NK-92 (cell line): Measurements from ENCODE around the gene HES2.
"Not testable (repeated sequence)": the region's sequence is repeated elsewhere in the genome, so short reads cannot be mapped to it uniquely, and the experiment has no call there.

Experiments
- DNase-seq: peaks from one replicate; lab custom pipeline; 2025; ENCODE audit not compliant: unreplicated experiment; lab: John Stamatoyannopoulos, UW

Gene HES2

DNA sequence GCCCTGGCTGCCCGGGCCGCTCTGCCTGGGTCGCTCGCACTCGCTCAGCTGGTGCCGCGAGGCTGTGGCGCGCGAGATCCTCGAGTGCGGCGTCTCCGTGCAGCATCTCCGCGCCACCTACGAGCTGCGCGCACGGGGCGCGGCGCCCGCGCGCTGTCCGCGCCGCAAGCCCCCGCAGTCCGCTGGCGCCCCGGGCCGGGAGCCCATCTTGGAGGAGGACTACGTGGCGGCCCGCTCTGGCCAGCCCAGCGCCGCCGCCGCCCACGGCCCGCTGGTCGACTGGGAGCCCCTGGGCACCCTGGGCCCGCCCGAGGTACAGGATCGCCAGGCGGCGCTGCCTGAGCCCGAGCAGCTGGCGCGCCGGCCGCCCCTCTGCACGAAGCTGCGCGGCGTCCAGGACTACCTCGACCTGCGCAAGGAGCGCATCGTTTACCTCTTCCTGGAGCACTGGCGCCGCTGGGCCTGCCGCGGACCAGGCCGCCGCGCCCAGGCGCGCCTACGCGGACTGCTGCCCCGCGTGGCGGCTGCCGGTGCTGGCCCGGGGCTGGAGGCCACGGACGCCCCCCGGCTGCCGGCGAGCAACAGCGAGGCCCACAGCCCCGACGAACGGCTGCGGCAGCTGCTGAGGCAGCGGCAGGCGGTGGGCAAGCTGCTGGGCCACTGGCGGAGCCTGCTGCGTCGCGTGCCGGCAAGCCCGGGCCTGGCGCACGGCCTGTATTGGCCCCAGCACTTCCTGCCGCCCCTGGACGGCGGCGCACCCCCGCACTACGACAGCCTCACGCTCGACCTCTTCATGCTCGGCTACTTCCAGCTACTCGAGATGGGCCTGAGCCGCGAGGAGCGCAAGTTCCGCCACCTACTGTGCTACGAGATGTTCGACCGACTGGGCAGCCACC, 35.4 kb upstream of the HES2 start:
- DNase-seq, result no peak

DNA sequence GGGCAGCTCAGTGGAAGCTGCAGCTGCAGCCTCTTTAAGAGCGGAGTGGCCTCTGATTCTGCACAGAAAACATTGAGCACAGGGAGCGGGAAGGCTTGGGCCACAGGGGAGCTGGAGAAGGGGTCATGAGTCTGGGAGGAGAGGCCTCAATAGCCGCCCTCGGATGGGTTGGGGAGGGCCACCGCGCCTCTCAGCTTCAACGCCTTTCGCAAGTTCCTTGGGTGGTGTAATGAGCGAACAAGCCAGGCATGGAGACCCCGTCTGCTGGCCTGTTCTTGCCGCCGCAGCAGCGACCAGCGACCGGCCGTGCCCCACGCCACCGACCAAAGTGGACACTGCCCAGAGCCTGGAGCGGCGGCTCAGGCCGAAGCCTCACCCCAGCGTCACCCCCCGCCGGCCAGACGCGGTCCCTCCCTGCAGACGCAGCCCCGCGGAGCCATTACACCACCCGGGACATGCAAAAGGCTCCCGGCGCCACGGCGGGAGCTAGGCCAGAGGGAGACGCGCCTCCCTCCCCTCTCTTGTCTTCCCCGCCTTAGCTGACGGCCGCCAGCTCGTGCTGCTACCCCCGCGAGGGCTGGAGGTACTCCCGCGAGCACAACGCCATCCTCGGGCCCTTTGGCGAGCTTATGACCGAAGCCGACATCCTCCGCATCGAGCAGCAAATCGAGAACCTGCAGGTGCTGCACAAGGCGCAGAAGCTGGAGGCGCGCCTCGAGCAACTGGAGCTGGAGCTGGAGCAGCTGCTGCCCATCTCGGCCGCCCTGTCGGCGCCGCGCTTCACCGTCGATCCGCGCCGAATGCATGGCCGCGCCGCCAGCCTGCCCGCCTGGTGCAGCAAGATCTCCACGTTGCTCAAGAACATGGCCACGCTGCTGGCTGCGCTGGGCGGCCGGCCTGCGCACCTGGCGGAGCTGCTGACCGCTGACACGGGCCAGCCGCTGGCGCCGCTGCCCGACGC, 34.5 kb upstream of the HES2 start:
- not testable (repeated sequence) for DNase-seq

DNA sequence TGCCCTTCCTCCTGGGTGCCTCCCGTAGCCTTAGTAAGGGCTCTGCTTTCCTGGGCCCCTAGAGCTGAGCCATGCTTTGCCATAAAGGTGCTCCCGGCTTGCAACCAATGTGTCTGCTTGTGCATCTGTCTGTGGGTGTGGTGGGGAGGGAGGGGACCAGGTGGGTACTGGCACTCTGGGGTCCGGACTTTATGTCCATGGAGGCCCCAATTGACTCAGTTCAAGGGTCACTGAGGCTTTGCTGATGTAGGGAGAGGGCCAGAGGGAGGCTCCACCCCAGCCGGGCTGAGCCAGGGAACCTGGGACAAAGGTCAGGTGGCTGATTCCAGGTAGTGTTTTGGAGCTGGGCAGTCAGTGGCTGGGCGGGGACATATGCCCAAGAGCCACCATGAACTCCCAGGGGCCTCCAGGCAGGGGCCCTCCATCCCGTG, 31.2 kb upstream of the HES2 start:
- no peak for DNase-seq

DNA sequence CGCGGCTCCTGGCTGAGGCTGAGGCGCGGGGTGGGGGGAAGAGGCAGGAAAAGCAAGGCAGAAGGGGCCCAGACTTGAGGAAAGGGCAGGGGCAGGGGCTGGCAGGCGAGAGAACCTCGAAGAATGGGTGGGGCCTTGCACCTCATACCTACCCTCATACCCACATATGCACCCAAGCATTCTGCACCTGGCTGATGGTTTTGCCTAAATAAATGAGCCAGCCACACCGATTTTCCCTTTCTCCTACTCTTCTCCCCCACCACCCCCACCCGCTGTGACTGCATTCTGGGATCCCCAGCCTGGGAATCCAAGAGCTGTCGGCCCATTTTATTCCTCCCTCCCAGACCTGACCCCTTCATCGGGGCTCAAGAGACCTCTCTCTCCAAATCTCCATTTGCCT, 30.8 kb upstream of the HES2 start:
- not testable (repeated sequence) for DNase-seq

DNA sequence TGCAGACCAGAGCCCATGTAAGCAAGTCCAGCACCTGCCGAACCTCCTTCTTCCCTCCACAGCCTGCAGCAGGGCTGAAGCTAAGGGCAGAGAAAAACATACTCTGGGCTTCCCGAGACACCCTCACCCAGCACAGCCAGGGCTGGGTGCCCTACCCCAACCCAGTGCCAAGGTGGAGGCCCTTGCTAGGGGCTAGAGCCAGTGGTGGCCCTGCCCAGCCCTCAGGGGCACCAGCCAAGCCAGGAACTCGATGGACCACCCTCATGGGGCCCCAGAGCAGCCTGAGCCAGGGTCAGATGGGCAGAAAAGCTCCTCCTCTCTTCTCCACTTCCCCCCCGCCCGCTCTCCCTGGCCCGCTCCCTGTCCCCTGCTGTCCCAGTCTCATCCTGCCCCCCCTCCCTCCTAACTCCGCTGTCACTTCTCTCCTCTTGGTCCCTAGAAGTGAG, 30.3 kb upstream of the HES2 start:
- DNase-seq, result no peak

DNA sequence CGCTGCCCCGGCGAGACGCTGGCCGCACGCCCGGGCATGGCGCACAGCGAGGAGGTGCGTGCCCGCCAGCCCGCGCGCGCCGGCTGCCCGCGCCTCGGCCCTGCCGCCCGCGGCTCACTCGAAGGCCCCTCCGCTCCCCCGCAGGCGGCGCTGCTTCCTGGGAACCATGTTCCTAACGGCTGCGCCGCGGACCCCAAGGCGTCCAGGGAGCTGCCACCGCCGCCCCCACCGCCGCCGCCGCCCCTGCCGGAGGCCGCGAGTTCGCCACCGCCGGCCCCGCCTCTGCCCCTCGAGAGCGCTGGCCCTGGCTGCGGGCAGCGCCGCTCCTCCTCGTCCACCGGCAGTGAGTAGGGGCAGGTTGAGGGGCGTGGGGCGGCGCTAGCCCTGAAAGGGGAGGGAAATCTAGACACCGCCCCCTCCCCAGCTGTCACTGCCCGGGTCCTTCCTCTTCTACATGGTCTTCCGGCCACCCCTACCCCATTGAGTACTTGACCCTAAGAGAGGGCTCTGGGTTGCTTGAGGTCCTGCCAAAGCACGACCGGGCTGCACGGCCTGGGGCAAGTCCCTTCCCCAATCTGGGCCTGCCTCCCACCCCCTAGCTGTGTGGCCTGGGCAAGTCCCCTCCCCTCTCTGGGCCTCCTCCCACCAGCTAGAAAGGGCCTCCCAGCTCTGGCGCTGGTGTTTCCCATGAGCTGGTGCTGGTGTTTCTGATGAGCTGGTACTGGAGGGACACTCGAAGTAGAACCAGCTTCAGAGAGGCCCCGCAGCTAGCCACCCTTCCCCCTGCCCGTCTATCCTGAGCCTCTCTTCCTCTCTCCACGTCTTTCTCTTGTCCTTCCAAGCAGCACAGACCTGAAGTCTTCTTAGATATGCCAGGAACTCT, 29.3 kb upstream of the HES2 start:
- no peak for DNase-seq

DNA sequence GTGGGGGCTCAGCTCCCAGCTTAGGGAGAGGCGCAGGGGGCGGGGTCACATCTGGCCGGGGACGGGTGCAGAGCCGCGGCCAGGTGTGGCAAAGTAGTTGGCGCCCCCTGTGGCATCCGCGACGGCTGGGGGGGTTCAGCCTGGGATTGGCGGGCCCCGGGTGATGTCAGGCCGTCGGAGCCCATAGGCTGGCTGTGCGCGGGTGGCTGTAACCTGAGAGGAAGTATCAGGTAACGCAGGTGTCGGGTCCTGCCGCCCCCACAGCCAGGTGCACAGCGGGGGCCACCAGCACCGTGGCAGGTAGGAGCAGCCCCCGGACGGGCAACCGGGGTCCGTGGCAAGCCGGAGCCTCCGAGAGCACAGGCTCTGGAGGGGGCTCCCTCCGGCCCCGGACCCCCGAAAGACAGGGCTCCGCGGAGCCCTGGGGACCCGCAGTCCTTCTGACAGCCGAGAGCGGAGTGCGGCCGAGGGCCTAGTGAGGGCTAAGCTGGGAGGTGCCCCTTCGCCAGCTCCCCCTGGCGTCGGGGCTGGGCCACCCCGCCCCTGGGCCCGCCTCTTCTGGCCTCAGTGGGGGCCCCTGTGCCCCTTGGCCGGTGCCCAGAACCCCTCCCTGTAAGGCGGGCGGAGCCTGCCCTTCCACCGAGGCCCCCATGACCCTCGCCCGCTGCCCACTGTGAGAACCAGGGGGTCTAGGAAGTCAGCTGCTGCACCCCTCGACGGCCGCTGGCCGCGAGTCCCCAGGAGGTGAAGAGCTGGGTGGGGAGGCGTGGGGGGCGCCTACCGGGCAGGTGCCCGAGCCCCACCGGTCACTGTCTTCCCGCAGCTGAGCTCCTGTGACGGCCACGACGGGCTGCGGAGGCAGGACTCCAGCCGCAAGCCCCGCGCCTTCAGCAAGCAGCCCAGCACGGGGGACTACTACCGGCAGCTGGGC, 28.4 kb upstream of the HES2 start:
- no peak for DNase-seq

DNA sequence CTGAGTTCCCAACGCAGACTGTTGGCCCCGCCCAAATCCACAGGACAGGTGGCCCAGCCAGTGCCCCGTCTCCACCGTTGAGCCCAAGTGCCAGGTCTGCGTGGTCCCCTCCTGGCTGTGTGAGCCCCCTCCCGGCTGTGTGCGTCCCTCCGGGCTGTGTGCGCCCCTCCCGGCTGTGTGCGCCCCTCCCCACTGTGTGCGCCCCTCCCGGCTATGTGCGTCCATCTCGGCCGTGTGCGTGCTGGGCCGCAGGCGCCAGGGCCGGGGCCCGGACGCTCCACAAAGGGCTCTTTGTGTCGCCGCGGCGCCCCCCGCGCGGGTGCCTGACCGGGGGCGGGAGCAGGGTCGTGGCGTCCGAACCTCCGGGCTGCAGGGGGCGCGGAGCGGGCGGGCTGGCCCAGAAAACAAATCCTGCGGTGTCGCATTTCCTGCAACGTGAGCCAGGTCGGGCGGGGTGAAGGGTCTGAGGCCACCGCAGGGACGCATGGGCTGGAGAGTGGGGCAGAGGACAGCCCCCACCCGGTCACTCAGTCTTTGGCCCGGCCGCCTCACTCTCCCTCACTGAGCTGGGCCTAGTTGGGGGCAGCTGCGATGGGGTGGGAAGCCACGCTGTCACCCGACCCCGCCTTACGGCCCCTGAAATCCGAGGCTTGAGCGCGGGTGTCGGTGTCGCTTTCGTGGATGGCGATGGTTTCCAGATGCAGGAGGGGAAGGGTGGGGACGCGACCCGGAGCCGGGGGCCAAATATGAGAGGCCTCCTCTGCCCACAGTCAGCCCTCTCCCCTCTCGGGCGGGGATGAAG, 27.5 kb upstream of the HES2 start:
- DNase-seq, result no peak

DNA sequence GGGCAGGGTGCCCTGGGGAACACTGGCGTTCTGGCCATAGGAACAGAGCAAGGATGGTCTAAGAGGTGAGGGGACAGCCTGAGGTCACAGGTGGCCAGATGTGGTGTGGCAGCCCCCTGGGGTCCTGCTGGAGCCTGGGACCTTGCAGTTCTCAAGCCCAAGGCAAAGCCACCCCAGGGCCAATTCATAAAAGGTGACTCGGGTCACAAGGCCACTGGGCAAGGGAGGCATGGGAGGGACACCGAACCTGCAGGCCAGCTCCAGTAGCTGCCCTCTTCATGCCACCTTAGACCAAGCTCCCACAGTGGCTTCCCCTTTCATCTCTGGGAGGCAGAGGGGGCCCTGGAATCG, 26.9 kb upstream of the HES2 start:
- DNase-seq, result no peak

DNA sequence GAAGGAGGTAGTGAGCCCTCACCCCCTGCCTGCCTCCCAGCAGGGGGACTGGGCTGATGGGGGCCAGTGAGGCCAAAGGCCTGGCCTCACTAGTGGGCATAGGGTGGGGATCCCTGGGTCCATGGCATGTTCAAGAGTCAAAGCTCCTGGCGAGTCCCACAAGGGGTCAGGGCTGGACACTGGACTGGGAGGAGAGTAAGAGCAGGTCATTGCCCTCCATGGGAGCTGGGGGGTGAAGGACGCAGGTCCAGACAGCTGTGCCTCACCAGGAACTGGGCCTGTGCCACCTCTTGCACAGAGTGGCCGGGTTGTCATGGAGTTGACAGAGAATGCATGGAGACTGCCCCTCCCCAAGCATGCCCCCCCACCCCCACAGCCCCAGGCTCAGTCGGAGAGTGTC, 26.2 kb upstream of the HES2 start:
- DNase-seq, result not testable (repeated sequence)

DNA sequence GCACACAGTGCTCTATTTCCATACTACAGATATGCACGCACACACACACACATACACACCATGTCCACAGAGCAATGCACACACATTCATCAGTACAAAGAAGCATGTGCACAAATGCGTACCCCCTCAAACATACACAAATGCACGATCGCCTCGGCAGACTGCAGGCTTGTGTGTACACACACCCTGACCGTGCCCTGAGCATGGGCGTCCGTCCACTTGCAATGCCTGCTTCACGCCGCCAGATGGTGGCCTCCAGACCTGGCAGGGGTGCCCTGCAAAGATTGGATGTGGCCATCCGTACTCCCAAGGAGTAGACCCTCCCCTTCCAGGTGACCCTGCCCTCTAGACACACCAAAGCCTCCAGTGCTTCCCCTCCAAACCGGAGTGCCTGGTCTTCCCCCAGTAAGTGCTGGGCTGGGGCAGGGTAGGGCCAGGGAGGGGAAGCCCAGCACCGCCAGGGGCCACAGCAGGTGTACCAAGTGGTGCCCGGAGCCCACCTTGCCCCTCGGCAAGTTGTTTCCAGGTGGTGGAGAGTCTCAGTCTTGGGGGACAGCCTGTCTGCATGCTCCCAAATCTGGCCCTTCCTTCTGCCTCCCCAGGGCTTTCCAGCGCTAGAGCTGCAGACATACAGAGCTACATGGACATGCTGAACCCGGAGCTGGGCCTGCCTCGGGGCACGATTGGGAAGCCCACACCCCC, 25.5 kb upstream of the HES2 start:
- DNase-seq, result no peak

DNA sequence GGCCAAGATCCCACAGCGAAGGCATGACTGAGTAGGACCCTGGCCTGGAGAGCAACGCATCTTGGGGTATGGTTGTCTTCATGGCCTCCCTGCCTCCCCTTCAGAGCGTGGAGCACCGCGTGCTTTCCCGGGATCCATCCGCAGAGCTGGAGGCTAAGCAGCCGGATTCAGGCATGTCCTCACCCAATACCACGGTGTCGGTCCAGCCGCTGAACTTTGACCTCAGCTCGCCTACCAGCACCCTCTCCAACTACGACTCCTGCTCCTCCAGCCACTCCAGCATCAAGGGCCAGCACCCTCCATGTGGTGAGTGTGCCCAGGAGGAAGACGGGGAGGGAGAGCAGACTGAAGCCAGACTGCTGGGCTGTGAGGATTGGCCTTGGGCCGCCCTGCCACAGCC, 24.7 kb upstream of the HES2 start:
- DNase-seq, result no peak

DNA sequence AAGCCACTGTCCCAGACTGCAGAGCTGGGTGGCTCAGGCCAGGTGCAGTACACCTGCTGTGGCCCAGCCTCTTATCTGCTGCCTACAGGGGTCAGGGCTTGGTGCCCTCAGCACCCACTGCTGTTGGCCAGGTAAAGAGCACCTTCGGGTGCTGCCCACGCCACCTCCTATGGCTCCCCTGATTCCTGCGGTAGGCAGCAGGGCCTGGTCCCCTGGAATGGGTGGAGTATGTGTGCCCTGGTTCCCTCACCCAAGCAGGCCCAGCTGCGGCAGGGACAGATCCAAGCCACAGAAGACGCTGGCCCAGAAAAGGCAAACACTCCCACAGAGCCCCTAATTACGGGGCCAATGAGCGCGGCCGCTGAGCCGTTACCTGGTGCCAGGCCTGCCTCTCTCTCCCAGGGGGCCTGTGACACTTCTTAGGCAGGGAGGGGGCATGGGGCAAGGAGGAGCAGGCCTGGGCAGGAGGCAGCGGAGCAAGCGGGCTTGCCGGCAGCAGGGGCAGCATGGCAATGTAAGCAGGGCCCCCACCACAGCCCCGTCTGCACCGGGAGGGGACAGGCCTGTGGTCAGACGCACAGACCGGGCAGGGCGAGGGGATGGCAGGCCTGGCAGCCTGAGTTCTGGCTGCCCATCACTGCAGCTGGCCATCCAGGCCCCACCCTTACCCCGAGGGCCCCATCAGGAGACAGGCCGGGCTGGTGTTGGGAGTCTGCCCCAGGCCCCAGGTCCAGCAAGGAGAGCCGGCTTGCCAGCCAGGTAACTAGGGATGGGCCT, 23.8 kb upstream of the HES2 start:
- DNase-seq, result no peak

DNA sequence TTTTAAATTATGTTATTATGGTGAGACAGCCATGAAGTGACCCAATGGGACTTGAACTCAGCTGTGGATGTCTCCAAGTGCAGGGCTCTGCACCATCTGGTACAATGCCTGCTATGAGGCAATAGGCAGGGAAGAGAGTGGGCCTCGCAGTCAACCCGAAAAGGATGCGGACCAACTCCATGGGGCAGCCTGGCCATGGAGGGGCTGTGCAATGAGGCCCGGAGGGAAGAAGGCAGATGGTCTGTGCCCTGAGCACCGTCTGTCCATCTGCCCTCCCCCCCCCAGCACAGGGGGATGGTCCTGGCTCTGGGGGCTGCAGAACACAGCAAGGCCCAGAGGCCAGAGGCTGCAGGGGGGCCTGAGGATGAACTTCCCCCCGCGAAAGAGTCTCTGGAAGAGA, 21.9 kb upstream of the HES2 start:
- no peak for DNase-seq

DNA sequence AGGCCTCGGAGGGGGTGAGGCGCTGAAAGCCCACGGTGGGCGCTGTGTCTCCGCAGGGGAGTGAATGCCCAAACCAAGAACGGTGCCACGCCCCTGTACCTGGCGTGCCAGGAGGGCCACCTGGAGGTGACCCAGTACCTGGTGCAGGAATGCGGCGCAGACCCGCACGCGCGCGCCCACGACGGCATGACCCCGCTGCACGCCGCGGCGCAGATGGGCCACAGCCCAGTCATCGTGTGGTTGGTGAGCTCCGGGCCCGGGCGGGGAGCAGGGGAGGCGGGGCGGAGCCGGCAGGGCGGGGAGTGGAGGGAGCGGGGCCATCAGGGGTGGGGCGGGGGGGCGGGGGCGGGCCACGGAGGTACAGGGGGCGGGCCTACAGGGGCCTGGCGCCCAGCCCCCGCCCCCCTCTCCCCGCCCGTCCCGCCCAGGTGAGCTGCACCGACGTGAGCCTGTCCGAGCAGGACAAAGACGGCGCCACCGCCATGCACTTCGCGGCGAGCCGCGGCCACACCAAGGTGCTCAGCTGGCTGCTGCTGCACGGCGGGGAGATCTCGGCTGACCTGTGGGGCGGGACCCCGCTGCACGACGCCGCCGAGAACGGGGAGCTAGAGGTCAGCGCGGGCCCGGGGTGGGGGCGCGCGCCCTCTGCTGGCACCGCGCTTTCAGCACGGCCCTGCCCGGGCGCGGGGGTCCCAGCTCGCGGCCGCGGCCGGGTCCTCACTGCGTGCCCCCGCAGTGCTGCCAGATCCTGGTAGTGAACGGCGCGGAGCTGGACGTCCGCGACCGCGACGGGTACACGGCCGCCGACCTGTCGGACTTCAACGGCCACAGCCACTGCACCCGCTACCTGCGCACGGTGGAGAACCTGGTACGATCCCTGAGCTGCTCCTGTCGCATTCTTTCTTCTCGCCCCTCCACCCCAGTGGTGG, 20.7 kb upstream of the HES2 start:
- no peak for DNase-seq

DNA sequence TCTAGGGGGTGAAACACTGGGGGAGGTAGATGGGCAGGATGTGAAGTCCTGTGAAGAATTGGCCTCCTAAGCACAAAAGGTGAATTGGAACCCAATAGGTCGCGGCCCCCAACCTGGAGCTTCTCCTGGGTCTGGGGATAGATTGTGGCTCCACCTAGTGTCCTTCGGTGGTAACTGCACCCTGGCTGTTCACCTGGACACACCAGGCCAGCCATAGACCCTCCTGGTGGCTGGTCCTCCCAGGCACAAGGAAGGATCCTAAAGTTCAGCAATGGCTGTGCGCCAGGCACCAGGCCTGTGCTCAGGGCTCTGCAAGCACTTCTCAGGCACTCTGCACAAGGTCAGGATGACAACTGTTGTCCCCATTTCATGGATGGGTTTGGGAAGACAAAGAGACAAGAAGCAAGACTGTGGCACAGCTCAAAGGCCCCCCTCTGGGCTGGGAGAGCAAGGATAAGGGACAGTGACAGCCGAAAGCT, 18.4 kb upstream of the HES2 start:
- DNase-seq, result no peak
